ENCODE measurements around the gene MRTFA. TPM values are rescaled to one million over a fixed set of nuclear protein-coding genes. Genes with fewer than 3 reads are reported as not detected.
"Not testable (repeated sequence)": the region's sequence is repeated elsewhere in the genome, so short reads cannot be mapped to it uniquely, and the experiment has no call there.

Gene MRTFA
- total RNA-seq, 2 donors from 2014 or later, result 71.8 to 129 TPM

DNA sequence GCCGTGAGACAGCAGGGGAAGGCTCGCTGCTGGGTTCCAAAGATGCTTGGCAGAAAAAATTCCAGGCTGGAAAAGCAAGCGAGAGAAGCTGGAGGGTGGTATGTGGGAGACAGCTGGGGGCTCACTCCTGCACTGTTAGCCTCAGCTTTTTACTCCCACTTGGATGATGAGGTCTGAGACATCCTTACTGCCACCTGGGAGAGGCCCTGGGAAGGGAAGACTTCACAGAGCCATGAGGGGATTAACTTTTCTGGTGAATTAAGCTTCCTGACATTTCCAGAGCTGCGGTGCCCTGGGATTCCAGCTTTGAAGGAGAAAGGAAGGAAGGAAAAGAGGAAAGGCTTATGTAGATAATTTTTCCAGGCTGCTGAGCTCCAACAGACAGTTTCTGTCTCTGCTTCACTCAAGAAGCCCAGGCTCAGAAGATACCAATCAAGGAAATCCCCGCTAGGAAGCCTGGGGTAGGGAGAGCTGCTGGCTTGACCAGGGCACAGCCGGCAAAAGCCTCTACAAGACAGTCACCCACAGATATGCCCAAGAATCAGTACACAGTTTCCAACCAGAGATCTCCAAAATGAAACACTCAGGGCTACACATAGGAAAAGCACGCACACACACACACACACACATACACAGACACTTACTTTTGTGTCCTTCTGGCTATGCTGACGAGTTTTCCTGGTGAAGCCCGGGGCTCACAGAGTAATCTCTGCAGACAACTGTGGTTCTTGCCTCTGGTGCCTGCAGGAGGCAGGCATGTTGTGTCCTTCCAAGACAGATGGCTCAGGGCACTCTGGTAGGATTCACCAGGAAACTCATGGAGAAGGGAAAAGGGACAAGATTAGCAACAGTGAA lies 43.7 kb upstream of the MRTFA start:
- H3K4me3 ChIP-seq, result peak overlapping the region; percentile 51
- H3K9me3 ChIP-seq, result no peaks in the 10 kb centered on the region
- peaks cover 7 to 14% of the 10 kb centered on the region in 2 donors for H3K4me1 ChIP-seq (ENCODE audit: control insufficient read depth in 1 of 2, low read depth in 2 of 2)
- TF ChIP-seq, protein P1, sequence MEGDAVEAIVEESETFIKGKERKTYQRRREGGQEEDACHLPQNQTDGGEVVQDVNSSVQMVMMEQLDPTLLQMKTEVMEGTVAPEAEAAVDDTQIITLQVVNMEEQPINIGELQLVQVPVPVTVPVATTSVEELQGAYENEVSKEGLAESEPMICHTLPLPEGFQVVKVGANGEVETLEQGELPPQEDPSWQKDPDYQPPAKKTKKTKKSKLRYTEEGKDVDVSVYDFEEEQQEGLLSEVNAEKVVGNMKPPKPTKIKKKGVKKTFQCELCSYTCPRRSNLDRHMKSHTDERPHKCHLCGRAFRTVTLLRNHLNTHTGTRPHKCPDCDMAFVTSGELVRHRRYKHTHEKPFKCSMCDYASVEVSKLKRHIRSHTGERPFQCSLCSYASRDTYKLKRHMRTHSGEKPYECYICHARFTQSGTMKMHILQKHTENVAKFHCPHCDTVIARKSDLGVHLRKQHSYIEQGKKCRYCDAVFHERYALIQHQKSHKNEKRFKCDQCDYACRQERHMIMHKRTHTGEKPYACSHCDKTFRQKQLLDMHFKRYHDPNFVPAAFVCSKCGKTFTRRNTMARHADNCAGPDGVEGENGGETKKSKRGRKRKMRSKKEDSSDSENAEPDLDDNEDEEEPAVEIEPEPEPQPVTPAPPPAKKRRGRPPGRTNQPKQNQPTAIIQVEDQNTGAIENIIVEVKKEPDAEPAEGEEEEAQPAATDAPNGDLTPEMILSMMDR (IDR thresholded peaks at IDR 0.05), result no peak
- H3K27ac ChIP-seq, result no peak overlapping the region
- no peak for DNase-seq (ENCODE audit: low spot score)
- no peaks in the 10 kb centered on the region for H3K27me3 ChIP-seq (replicated peaks; ENCODE audit: insufficient read depth)
- no peaks in the 10 kb centered on the region for H3K36me3 ChIP-seq
- ATAC-seq (ENCODE audit: insufficient number of reproducible peaks, low FRiP score, low read depth), result no peak

DNA sequence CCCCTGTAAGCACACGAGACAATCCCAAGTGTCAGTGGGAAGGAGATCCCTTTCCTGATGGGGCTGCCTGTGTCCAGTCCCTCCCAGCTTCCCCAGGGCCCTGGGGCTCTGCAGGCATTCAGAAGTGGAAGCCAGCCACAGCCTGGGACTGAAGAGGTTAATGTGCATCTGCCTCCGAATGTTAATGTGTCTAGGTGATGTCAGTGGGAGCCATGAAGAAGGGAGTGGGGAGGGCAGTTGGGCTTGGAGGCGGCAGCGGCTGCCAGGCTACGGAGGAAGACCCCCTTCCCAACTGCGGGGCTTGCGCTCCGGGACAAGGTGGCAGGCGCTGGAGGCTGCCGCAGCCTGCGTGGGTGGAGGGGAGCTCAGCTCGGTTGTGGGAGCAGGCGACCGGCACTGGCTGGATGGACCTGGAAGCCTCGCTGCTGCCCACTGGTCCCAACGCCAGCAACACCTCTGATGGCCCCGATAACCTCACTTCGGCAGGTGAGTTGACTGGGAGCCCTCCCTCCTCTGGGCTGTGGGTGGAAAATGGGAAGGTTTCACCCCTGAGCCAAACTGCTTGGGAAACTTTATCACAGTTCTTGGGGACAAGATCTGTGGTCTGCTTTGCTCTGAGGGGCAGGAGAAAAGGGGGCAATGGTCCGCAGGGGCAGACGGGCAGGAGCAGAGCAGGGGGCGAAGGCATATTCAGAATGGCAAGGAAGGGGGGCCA lies 42.9 kb upstream of the MRTFA start, which contains the start of gene MCHR1:
Gene MCHR1 (plus strand): TSS at position 236 of the 715 bp plus-strand sequence. CDS start 169 bp downstream, at position 405.
- TF ChIP-seq, protein P1 (IDR thresholded peaks at IDR 0.05), result no peak
- Histone ChIP-seq H3K27me3 (replicated peaks; ENCODE audit: insufficient read depth) (no peaks in the 10 kb centered on the region), H3K36me3 (no peaks in the 10 kb centered on the region), H3K4me1 (ENCODE audit: control insufficient read depth in 1 of 2, low read depth in 2 of 2) (peaks cover 7 to 14% of the 10 kb centered on the region in 2 donors), H3K27ac (no peak within 1 kb of the TSS), H3K9me3 (no peaks in the 10 kb centered on the region), H3K4me3 (peak within 1 kb of the TSS; percentile 51)
- no peak for ATAC-seq (ENCODE audit: insufficient number of reproducible peaks, low FRiP score, low read depth)
- DNase-seq (ENCODE audit: low spot score), result no peak

DNA sequence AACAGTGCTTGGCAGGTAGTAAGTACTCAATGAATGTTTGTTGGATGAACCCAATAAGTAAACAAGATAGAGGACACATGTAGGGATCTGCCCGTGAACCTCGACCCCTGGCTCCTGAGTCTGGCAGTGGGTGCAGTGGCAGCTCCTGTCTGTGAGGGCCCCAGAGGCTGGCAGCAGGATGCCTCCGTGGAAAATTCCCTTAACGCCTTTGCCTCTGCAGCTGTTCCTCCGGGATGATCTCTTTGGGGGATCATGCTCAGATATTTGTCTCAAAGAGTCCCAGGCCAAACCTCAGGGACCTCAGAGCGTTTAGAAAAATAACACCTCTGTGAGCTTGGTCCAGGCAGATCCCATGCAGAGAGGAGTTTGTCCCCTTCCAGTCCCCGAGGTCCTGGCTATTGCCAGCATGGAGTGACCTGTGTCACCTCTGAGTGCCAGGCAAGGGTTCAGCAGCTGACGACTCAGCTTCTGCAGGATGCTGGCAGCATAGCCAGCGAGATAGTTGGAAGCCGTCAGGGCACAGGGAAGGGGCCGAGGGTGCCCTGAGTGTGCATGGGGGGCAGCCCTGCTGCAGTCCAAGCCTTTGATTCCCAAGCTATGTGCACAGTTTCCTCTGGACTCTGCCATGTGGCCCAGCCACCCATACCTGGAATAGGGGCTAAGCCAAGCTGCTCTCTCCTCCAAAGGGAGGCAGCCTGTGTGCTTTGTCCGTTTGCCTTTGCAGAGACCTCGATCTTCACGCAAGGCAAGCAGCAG lies 42.2 kb upstream of the MRTFA start:
- Histone ChIP-seq H3K27ac (no peak overlapping the region), H3K4me1 (ENCODE audit: control insufficient read depth in 1 of 2, low read depth in 2 of 2) (peaks cover 7 to 14% of the 10 kb centered on the region in 2 donors), H3K36me3 (no peaks in the 10 kb centered on the region), H3K27me3 (replicated peaks; ENCODE audit: insufficient read depth) (no peaks in the 10 kb centered on the region), H3K9me3 (no peaks in the 10 kb centered on the region), H3K4me3 (peak overlapping the region; percentile 51)
- ATAC-seq (ENCODE audit: insufficient number of reproducible peaks, low FRiP score, low read depth) (no peak), DNase-seq (ENCODE audit: low spot score) (no peak)
- TF ChIP-seq, protein P1 (IDR thresholded peaks at IDR 0.05), result no peak

DNA sequence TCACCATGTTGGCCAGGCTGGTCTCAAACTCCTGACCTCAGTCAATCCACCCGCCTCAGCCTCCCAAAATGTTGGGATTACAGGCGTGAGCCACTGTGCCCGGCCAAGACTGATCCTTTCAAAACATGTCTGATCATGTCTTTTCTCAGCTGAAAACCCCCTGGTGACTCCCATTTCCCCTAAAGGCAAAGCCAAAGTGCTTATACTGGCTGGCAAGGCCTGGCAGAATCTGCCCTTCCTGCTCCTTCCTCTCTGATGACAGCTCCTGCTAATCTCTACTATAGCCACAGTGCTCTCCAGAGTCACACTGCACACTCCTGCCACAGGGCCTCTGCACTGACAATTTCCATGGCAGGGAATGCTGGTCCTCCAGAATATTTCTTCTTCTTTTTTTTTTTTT lies 40.1 kb upstream of the MRTFA start:
- Histone ChIP-seq H3K4me3 (no peak overlapping the region), H3K27ac (no peak overlapping the region), H3K4me1 (ENCODE audit: control insufficient read depth in 1 of 2, low read depth in 2 of 2) (peaks cover 4 to 14% of the 10 kb centered on the region in 2 donors), H3K36me3 (no peaks in the 10 kb centered on the region), H3K9me3 (no peaks in the 10 kb centered on the region), H3K27me3 (replicated peaks; ENCODE audit: insufficient read depth) (no peaks in the 10 kb centered on the region)
- ATAC-seq (ENCODE audit: insufficient number of reproducible peaks, low FRiP score, low read depth) (no peak), DNase-seq (ENCODE audit: low spot score) (no peak)
- TF ChIP-seq, protein P1 (IDR thresholded peaks at IDR 0.05), result no peak

DNA sequence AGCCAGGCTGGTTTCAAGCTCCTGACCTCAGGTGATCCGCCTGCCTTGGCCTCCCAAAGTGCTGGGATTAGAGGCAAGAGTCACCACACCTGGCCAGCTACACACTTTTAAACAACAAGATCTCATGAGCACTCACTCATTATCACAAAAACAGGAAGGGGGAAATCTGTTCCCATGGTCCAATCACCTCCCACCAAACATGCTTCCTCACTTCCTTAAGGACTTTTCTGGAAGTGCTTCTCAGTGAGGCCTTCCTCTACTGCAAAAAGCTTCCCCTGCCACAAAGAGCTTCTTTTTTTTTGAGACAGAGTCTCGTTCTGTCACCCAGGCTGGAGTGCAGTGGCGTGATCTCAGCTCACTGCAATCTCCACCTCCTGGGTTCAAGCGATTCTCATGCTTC lies 39.6 kb upstream of the MRTFA start:
- ATAC-seq (ENCODE audit: insufficient number of reproducible peaks, low FRiP score, low read depth); H3K27me3 ChIP-seq (replicated peaks; ENCODE audit: insufficient read depth); H3K4me3 ChIP-seq; H3K9me3 ChIP-seq; H3K36me3 ChIP-seq; DNase-seq (ENCODE audit: low spot score); H3K27ac ChIP-seq: not testable (repeated sequence)
- H3K4me1 ChIP-seq (ENCODE audit: control insufficient read depth in 1 of 2, low read depth in 2 of 2), result peaks cover 4 to 14% of the 10 kb centered on the region in 2 donors

All from thoracic aorta (tissue), 2 donors.